Fibroblast of the aortic adventitia (primary cell): ENCODE measurements around the gene CAMTA1. TPM values are rescaled to one million over a fixed set of nuclear protein-coding genes. Genes with fewer than 3 reads are reported as not detected.

ENCODE experiments used
- DNase-seq: peaks from one replicate; pipeline ENCODE4 v3.0.0-alpha.2; 2010; ENCODE audit warnings: low read depth
- H3K4me3 ChIP-seq: 2 replicates; pipeline ENCODE4 v1.5.1; 2011; ENCODE audit warnings: low read depth, mild to moderate bottlenecking, control low read depth, low read length, moderate library complexity
- total RNA-seq: library from RNA; depleted of rRNA; stranded (reverse); fragments of >200 nt; gene quantifications from 2 replicates; pipeline ENCODE4 v1.2.3, GENCODE V29; 2012; ENCODE audit warnings: low replicate concordance
- TF ChIP-seq, protein P1 (sequence below): IDR thresholded peaks from 2 replicates; pipeline ENCODE4 v1.5.1; 2011; ENCODE audit warnings: mild to moderate bottlenecking, low read length, control low read depth, inconsistent platforms; ENCODE audit not compliant: insufficient read depth

CAMTA1 gene
- total RNA-seq, 1 donor, result 91.9 TPM

- H3K4me3 ChIP-seq, result no peak overlapping the region
- DNase-seq, result no peak
- TF ChIP-seq, protein P1, sequence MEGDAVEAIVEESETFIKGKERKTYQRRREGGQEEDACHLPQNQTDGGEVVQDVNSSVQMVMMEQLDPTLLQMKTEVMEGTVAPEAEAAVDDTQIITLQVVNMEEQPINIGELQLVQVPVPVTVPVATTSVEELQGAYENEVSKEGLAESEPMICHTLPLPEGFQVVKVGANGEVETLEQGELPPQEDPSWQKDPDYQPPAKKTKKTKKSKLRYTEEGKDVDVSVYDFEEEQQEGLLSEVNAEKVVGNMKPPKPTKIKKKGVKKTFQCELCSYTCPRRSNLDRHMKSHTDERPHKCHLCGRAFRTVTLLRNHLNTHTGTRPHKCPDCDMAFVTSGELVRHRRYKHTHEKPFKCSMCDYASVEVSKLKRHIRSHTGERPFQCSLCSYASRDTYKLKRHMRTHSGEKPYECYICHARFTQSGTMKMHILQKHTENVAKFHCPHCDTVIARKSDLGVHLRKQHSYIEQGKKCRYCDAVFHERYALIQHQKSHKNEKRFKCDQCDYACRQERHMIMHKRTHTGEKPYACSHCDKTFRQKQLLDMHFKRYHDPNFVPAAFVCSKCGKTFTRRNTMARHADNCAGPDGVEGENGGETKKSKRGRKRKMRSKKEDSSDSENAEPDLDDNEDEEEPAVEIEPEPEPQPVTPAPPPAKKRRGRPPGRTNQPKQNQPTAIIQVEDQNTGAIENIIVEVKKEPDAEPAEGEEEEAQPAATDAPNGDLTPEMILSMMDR, result no peak
Measured at GRCh38 chr1:6935361-6935883, 150.2 kb downstream of the CAMTA1 start.

- DNase-seq, result no peak
- H3K4me3 ChIP-seq, result no peak overlapping the region
- TF ChIP-seq, protein P1, result no peak
Measured at GRCh38 chr1:6935911-6936690, 150.8 kb downstream of the CAMTA1 start.

- TF ChIP-seq, protein P1, result no peak
- no peak overlapping the region for H3K4me3 ChIP-seq
- DNase-seq, result no peak
Measured at GRCh38 chr1:6937048-6937447, 151.8 kb downstream of the CAMTA1 start.

GRCh38 chr1:6939363-6939762, 154.1 kb downstream of the CAMTA1 start:
- DNase-seq, result no peak
- H3K4me3 ChIP-seq, result no peak overlapping the region
- TF ChIP-seq, protein P1, result no peak

DNA sequence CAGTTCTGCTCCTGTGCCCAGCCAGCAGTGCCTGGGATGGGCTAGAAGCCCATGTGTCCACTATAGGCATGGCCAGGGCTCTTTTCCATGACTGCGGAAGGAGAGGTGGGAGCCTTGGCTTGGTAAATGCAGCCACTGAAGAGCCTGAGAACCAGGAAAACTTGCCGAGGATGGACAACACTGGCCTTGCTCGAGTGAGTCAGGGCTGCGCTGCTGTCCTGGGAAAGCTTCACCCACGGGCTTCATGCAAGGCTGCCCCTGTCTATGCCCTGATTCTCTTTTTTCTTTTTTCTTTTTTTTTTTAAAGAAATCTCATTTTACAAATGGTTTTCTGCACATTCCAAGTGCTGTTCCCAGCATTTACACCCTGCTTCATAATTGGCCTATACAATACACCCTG, 156.5 kb downstream of the CAMTA1 start:
- DNase-seq, result no peak
- TF ChIP-seq, protein P1, result no peak

DNA sequence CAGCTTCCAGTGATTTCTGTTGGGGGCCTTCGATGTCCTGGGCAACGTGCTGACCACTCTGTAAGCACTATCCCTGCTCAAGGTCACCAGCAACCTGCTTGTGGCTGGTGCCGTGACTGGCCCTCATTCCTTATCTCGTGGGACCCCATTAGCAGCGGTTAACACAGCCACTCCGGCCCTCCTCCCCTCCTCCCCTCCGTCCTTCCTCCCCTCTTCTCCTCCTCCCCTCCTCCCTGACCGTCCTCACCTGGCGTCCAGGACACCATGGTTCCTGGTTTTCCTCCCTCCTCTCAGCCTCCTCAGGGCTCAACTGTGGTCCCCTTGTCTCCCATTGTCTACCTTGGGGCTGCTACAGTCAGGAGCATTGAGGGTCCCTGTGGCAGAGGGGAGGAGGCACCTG, 157.7 kb downstream of the CAMTA1 start:
- H3K4me3 ChIP-seq, result no peak overlapping the region
- DNase-seq, result no peak
- TF ChIP-seq, protein P1, result no peak

More for the DNA sequence above, 156.5 kb downstream of the CAMTA1 start:
- H3K4me3 ChIP-seq, result no peak overlapping the region
